GM21825 (cell line): ENCODE data around the gene PMEPA1.

Source experiments
- ATAC-seq: cut with Tn5 transposase; IDR thresholded peaks from one replicate; pipeline ENCODE4 v1.9.1; 2021; ENCODE audit warnings: mild to moderate bottlenecking, moderate library complexity; ENCODE audit not compliant: unreplicated experiment

The PMEPA1 gene

DNA sequence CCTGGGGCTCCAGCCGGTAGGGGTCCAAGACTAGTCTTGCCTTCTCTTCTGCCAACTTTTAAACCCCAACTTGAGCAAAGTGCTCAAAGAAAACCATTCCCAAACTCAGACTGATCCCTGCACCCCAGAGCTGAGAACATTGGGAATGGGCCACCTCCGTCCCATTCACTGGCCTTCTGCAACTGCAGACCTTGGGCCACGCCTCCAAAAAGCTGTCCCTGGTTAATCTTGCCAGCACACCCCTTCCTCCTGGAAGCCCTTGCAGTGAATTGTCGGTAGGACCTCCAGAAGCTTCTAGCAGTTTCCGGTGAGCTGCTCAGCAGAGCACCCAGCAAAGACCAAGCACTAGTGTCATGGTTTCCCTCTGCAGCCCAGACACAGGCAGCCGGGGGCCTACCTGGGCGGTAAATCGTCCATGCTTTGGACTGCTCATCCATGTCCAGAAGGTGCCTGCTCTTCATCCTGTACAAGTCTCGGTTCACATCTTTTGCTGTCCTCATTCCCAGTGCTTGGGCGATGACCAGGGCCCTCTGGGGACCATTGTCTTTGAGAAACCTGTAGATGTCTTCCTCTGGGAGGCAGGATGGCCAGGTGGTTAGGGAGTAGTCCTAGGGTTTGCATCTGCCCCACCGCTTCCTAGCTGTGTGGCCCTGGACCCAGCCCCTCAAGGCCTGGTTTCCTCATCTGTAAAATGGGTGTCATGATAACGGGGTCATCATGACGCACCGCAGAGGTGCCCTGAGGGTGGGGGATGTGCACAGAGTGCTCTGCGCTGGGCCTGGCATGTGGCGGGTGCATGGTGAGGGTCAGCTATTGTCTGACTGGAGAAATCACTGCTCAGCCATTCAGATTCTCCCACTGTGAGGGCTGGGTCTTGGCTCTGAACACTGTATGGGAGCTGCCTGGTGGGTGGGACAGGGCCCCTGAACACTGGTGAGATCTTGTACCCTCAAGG lies 95.0 kb downstream of the PMEPA1 start:
- no peak for ATAC-seq

GRCh38 chr20:57613481-57613921 lies 96.3 kb downstream of the PMEPA1 start:
- ATAC-seq = no peak

DNA sequence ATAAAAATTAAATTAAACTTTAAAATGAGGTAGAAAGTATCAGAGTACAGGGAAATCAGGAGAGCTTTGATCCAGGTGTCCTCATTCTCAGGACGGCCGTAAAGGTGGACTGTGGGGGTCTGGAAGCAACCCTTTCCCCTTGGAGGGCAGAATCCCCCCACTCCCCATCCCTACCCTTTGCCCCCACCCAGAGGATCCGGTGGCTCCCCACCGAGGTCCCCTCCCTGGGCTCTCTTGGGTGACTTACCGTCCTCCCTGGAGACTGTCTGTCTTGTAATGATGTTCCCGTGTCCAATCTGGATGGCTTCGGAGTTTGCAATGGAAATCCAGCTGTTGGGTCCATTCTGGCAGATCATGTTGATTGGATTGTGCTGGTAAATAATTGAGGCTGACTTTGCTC lies 96.9 kb downstream of the PMEPA1 start:
- ATAC-seq = no peak

GRCh38 chr20:57612436-57612835 lies 97.4 kb downstream of the PMEPA1 start:
- ATAC-seq = no peak

- ATAC-seq = no peak
These were observed 98.1 kb downstream of the PMEPA1 start for GRCh38 chr20:57611586-57612311.

DNA sequence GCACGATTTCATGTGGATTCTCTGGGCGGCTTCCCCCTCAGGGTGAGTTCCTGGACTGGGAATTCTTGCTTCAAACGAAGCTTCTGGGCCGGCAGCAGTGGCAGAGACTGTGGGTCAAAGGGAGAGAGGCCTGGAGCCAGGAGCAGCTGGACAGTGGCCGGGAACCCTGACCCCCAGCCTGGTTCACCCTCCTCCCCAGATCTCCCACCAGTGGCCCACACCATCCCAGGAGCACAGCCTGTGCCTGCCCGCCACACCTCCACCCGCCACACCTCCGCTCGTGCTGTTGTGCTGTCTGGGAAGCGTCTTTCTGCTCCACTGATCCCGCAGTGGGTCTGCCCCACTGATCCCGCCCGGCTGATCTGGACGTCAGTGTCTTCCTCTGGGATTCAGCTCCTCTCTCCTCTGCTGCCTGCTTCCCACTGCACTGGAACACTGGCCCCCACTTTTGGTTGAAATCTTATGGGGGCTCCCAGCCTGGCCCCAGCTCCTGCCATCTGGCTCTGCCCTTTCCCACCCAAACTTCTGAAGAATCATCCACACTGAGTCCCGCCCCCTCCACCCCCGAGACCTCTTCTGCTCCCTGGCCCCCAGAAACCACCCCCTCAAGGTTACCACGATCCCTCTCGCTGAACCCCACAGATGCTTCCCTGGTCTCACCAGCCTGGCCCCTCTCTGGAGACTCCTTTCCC lies 99.4 kb downstream of the PMEPA1 start:
- no peak for ATAC-seq

DNA sequence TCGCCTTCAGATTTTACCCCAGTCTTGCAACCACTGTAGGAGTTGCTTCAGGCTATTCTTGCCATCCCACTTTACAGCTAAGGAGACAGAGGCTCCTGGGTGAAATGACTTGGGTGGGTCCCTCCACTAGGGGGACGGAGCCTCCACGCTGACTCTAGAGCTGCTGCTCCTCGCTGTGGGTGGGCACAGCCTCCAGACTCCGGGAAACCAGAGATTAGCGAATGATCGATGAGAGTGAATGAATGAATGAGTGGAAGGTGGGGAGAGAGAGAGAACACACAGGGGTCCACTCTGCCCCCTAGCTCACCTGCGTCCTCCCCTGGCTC lies 100.0 kb downstream of the PMEPA1 start:
- ATAC-seq = no peak

- ATAC-seq = no peak
These were observed 100.6 kb downstream of the PMEPA1 start for GRCh38 chr20:57609086-57609841.

- ATAC-seq = no peak
These were observed 101.3 kb downstream of the PMEPA1 start for GRCh38 chr20:57608516-57608915.

DNA sequence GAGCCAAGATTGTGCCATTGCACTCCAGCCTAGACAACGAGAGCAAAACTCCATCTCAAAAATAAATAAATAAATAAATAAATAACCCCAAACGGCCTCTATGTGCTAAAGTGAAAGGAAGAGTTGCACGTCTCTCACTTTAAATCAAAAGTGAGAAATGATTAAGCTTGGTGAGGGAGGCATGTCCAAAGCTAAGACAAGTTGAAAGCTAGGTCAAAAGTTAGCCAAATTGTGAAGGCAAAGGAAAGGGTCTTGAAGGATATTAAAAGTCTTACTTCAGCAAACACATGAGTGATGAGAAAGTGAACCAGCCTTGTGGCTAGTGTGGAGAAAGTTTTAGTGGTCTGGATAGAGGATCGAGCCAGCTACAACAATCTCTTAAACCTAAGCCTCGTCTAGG lies 103.9 kb downstream of the PMEPA1 start:
- ATAC-seq = no peak

DNA sequence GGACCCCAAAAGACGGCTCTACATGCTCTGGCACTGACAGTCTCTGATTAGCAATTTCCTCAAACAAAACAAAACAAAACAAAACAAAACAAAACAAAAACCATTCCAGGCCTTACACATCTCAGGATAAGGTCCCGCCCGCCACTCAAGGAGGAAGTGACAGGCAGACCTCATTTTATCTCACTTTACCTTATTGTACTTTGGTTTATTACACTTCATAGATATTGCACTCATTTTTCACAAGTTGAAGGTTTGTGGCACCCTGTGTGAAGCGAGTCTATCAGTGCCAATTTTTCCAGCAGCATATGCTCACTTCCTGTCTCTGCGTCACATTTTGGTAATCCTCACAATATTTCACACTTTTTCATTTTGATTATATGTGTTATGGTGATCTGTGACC lies 104.8 kb downstream of the PMEPA1 start:
- no peak for ATAC-seq

- no peak for ATAC-seq
These were observed 106.7 kb downstream of the PMEPA1 start for GRCh38 chr20:57603120-57603519.

GRCh38 chr20:57601737-57602136 lies 108.1 kb downstream of the PMEPA1 start:
- no peak for ATAC-seq

DNA sequence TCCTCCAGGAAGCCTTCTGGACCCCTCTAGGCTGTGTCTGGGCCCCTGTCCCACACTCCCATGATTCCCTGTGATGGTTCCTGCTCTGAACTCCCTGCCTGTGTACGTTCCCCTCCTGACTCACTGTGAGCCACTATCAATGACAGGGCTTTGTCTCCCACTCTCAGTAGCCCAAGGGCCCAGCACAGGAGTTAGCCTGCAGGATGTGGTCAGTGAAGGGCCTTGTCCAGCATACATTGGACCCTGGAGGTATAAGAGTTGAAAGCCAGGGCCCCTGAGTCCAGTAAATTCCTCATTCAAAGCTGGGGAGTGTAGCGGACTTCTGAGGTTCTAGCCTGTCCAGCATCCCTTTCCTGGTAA lies 108.6 kb downstream of the PMEPA1 start:
- ATAC-seq = no peak

DNA sequence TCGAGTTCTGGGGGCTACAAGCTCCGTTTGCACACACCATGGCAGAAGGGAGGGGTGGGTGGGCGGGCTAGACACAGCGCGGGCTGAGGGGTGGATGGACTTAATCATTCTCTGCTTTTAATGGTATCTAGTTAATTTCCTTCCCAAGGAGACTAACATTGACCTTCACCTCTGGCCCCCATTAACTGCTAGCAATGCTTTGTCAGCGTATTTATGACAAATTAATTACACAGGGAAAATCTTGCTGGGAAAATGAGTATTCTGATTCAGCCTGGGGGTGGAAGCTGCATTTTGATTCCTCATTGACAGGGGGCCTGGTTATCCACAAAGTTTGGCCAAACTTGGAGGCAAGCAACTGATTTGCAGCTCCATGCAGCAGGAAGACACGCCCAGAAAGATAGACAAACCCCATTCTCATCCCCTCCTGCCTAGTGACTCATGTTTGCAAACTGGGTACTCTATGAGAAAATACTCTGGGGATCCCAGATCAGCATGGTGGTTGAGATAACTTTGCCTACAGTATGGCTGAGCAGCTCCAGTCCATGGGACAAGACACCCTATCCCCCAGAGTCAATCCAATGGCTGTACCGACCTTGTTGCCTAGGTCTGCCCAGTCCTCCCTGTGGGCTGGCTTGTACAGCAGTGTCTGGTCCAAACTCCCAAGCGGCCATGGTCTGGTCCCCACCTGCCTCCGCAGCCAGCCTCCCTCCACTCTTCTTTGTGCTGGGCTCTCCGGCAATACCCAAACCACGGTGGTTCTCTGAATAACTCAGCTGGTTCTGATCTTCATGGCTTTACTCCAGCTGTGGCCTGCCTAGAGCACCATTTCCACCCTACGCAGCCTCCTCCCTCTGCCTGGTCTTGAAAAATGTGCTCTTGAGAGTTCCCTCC lies 109.2 kb downstream of the PMEPA1 start:
- no peak for ATAC-seq

GRCh38 chr20:57598491-57598890 lies 111.3 kb downstream of the PMEPA1 start:
- no peak for ATAC-seq
